GM12875 (cell line): ENCODE data around the gene FBXO3.
"Not testable (repeated sequence)": the region's sequence is repeated elsewhere in the genome, so short reads cannot be mapped to it uniquely, and the experiment has no call there.

Experiments
- H3K4me3 ChIP-seq: one replicate; pipeline ENCODE4 v1.5.1; 2011; ENCODE audit warnings: low read depth, low read length, control low read depth
- TF ChIP-seq, protein P1 (sequence below): IDR thresholded peaks from 2 replicates; pipeline ENCODE4 v1.5.1; 2011; ENCODE audit warnings: low read depth, mild to moderate bottlenecking, control low read depth, inconsistent platforms, low read length, moderate library complexity, borderline replicate concordance; ENCODE audit not compliant: insufficient read depth

FBXO3 gene

DNA sequence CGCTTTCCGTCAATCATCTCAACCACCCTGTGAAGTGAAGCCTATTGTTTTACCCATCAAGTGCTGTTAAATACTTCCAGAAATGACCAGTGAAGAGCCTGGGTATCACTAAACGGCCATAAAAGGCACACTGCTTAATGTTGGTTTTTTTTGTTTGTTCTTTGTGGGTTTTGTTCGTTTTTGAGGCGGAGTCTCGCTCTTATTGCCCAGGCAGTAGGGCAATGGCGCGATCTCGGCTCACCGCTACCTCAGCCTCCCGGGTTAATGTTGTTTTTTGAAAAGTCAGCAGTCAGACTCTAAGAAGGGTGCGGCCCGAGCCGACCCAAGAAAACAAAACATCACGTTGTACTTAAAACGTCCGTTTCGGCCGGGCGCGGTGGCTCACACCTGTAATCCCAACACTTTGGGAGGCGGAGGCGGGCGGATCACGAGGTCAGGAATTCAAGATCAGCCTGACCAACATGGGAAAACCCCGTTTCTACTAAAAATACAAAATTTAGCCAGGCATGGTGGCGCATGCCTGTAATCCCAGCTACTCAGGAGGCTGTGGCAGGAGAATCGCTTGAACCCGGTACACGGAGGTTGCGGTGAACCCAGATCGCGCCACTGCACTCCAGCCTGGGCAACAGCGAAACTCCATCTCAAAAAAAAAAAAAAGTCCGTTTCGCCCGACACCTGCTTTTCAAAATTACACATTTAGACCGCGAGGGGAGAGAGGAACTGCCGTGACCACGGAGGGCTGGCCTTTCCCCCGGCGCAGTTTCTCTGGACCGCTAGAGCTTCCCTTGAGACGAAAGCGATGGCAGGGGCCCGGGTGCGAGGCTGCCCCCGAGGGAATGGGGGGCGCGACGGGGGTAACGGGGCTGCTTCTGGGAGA lies 38.8 kb downstream of the FBXO3 start:
- TF ChIP-seq, protein P1, sequence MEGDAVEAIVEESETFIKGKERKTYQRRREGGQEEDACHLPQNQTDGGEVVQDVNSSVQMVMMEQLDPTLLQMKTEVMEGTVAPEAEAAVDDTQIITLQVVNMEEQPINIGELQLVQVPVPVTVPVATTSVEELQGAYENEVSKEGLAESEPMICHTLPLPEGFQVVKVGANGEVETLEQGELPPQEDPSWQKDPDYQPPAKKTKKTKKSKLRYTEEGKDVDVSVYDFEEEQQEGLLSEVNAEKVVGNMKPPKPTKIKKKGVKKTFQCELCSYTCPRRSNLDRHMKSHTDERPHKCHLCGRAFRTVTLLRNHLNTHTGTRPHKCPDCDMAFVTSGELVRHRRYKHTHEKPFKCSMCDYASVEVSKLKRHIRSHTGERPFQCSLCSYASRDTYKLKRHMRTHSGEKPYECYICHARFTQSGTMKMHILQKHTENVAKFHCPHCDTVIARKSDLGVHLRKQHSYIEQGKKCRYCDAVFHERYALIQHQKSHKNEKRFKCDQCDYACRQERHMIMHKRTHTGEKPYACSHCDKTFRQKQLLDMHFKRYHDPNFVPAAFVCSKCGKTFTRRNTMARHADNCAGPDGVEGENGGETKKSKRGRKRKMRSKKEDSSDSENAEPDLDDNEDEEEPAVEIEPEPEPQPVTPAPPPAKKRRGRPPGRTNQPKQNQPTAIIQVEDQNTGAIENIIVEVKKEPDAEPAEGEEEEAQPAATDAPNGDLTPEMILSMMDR = 0 out of 2 replicates have a peak, but pooled peaks have one; percentile 20
- H3K4me3 ChIP-seq = peak overlapping the region; percentile 72

DNA sequence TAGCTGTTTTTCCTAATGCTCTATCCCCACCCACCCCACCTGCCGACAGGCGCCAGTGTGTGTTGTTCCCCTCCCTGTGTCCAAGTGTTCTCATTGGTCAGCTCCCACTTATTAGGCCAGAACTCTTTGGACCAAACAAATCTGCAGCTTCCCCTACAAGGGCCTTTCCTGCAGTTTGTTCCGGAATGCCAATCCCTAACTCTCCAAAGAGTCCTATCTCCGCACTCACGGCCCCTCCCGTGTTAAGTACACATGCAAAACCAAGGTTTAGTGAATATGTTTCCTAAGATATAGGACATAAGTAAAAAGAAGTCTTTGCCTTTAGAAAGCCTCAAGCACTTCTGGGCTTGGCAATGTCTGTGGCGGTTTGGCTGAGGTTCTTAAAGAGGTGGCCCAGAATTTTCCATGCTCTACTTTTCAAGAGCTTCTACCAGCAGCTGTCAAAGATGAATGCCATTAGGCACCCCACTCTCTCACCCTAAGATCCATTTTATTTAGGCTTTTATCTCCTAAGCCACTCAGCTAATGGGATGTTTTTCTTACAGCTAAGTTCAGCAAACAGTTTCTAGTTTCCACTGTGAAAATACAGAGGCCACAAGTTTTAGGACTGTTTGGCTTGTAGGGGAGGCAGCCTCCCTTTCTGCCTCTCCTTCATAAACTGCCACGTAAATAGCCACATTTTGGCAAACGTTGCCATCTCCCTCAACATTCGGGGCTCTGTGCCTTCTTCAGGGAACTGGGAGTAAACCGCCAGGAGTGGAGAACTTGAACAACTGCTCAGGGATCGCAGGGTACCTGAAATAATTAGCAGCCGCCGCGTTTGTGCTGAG lies 39.7 kb downstream of the FBXO3 start:
- TF ChIP-seq, protein P1 = no peak
- peak overlapping the region; percentile 72 for H3K4me3 ChIP-seq

DNA sequence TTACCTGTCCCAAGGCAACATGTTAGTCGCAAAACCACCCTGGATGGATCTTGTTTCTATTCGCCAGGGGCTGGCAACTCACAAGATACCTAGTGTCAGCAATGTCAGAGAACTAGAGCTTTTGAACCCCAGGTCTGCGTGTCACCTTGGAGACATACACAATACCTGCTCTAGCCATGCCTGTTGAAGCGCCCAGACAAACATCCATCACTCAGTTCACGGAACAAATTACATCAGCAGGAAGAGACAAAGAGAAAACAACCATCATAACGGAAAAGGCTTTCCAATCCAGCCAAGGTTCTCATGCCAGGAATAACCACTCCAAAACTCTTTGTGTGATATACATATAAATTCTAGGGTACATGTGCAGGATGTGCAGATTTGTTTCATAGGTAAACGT lies 40.3 kb downstream of the FBXO3 start:
- peak overlapping the region; percentile 72 for H3K4me3 ChIP-seq
- TF ChIP-seq, protein P1 = no peak

DNA sequence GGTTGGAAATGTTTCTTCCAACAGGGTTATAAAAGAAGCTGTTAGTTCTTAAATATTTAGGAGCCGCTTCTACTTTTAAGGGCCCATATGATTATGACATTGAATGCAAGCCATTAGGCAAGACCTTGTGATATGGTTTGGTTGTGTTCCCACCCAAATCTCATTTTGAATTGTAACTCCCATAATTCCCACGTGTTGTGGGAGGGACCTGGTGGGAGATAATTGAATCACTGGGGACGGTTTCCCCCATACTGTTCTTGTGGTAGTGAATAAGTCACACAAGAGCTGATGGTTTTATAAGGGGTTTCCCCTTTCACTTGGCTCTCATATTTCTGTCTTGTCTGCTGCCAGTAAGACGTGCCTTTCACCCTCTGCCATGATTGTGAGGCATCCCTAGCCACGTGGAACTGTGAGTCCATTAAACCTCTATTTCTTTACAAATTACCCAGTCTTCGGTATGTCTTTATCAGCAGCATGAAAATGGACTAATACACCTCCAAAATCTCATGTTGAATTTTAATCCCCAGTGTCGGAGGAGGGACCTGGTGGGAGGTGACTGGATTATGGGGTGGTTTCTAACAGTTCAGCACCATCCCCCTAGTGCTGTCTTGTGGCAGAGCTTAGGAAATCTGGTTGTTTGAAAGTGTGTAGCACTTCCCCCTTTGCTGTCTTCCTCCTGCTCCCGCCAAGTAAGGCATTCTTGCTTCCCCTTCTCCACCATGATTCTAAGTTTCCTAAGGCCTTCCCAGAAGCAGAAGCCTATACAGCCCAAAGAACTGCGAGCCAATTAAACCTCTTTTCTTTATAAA lies 42.4 kb downstream of the FBXO3 start:
- no peak overlapping the region for H3K4me3 ChIP-seq
- TF ChIP-seq, protein P1 = no peak

DNA sequence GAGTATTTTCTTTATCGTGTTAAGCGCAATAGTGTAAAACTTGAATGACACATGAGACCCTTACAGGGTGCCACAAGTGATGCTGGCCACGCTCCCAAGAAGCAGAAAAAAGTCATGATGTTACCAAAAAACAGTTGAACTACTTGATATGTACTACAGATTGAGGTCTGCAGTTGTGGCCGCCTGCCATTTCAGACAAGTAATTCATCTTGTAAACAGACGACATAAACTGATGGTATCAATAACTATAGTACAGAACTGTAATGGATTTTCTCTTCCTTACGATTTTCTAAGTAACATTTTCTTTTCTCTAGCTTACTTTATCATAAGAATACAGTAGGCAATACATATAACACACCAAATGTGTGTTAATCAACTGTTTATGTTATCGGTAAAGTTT lies 43.6 kb downstream of the FBXO3 start:
- TF ChIP-seq, protein P1 = no peak
- no peak overlapping the region for H3K4me3 ChIP-seq

DNA sequence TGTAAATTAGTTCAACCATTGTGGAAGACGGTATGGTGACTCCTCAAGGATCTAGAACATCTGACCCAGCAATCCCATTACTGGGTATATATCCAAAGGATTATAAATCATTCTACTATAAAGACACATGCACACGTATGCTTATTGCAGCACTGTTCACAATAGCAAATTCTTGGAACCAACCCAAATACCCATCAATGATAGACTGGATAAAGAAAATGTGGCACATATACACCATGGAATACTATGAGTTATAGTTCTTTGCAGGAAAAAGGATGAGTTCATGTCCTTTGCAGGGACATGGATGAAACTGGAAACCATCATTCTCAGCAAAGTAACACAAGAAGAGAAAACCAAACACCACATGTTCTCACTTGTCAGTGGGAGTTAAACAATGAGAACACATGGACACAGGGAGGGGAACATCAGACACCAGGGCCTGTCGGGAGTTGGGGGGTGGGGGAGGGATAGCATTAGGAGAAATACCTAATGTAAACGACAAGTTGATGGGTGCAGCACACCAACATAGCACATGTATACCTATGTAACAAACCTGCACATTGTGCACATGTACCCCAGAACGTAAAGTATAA lies 45.2 kb downstream of the FBXO3 start:
- H3K4me3 ChIP-seq = not testable (repeated sequence)

DNA sequence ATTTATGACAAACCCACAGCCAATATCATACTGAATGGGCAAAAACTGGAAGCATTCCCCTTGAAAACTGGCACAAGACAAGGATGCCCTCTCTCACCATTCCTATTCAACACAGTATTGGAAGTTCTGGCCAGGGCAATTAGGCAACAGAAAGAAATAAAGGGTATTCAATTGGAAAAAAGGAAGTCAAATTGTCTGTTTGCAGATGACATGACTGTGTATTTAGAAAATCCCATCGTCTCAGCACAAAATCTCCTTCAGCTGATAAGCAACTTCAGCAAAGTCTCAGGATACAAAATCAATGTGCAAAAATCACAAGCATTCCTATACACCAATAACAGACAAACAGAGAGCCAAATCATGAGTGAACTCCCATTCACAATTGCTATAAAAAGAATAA lies 46.8 kb downstream of the FBXO3 start:
- H3K4me3 ChIP-seq = not testable (repeated sequence)
